Erythroblast (primary cell): ENCODE data around the gene LDLRAD4.

Source experiments
- GATA1 ChIP-seq: IDR thresholded peaks from 2 replicates; pipeline ENCODE4 v1.6.1; 2011; ENCODE audit warnings: low read depth, mild to moderate bottlenecking, control low read depth, low read length, moderate library complexity
- POLR2A ChIP-seq: IDR thresholded peaks from 2 replicates; pipeline ENCODE4 v1.6.1; 2011; ENCODE audit warnings: mild to moderate bottlenecking, low read length

- TF ChIP-seq POLR2A (no peak), GATA1 (no peak)
Observed at GRCh38 chr18:13247506-13247905, 28.9 kb downstream of the LDLRAD4 start.
